Spleen (tissue), 7 donors: ENCODE measurements around the gene CNOT3.

Experiments
- CTCF ChIP-seq, 11 experiments: fragments of 200-600 bp in 7 of 11; fragments of 450-650 bp in 4 of 11; sonication (generic) in 4 of 11; IDR thresholded peaks in 8 of 11; conservative IDR thresholded peaks in 3 of 11; 1 replicate in 7 of 11; 2 replicates in 4 of 11; pipeline versions ENCODE4 v1.4.0 to v1.8.0; 2016 to 2021; ENCODE audit warnings: antibody characterized with exemption in 11 of 11, inconsistent platforms in 4 of 11, mild to moderate bottlenecking in 1 of 11
- POLR2AphosphoS5 ChIP-seq, 3 donors: sonication (generic); formaldehyde crosslinking; IDR thresholded peaks; one replicate each; pipeline ENCODE4 v1.5.1; 2017; ENCODE audit warnings: antibody characterized with exemption in 3 of 3
- donor health status: DM: no; HTN: no; CAD: no; lungs with moderate emphysema.
- donor health status: DM: no; HTN: no; CAD: no.
- donor health status: DM: no; HTN: no; CAD: no.

GRCh38 chr19:54160854-54161253 lies 23.3 kb downstream of the CNOT3 start:
- TF ChIP-seq CTCF (IDR thresholded peaks at IDR 0.05 in 8 of 11, conservative IDR thresholded peaks at IDR 0.05 in 3 of 11) (no peak), POLR2AphosphoS5 (IDR thresholded peaks at IDR 0.05) (no peak)
